GM12878 (cell line): ENCODE data around the gene DQX1. TPM values are rescaled to one million over a fixed set of nuclear protein-coding genes. Genes with fewer than 3 reads are reported as not detected.

ENCODE experiments used
- ATAC-seq: fragments of 200-7000 bp; cut with Tn5 transposase; 3 replicates; pipeline ENCODE4 v1.9.1; 2020; ENCODE audit warnings: mild to moderate bottlenecking, moderate library complexity
- BruUV-seq: library from RNA; stranded (reverse); fragments of 400-500 nt; replicated peaks from 2 replicates; lab custom pipeline; 2021; lab: Mats Ljungman, UMichigan
- CTCF ChIA-PET: fragments of 300-600 bp; sonication (Branson Sonifier 250); formaldehyde crosslinking; extraction: SDS; loops from one replicate; lab custom pipeline; 2021; ENCODE audit warnings: inconsistent platforms; lab: Yijun Ruan, JAX
- POLR2A ChIA-PET: fragments of 350-600 bp; formaldehyde crosslinking; extraction: SDS; loops from one replicate; lab custom pipeline; 2021; ENCODE audit warnings: inconsistent platforms; lab: Charles Lee
- RAD21 ChIA-PET: fragments of 300-600 bp; sonication (Branson Sonifier 250); formaldehyde crosslinking; loops from one replicate; lab custom pipeline; 2023; ENCODE audit warnings: antibody characterized with exemption; ENCODE audit not compliant: unreplicated experiment; lab: Charles Lee
- SMC1A ChIA-PET: fragments of 300-600 bp; sonication (Branson Sonifier 250); formaldehyde crosslinking; loops from one replicate; lab custom pipeline; 2023; ENCODE audit not compliant: unreplicated experiment, uncharacterized antibody; lab: Charles Lee
- DNase-seq: peaks from one replicate; pipeline ENCODE4 v3.0.0-alpha.2; 2011; ENCODE audit warnings: low read depth, low spot score
- FAIRE-seq: peaks from 3 replicates; lab custom pipeline; 2011; peaks lifted over from hg19 to GRCh38; lab: Jason Lieb, UNC
- H2AFZ ChIP-seq: 2 replicates; pipeline ENCODE4 v1.6.0; 2011; ENCODE audit warnings: low read depth, low read length, control low read depth; ENCODE audit not compliant: control insufficient read depth
- H3K27ac ChIP-seq: 2 replicates; pipeline ENCODE4 v1.5.1; 2011; ENCODE audit warnings: control low read depth; ENCODE audit not compliant: control insufficient read depth, insufficient read depth
- H3K27me3 ChIP-seq, 2 experiments: replicated peaks in 1 of 2; 2 replicates each; pipeline versions ENCODE4 v1.6.0 to v1.6.1; 2011; ENCODE audit warnings: low read length in 1 of 2; ENCODE audit not compliant: control insufficient read depth in 2 of 2, insufficient read depth in 2 of 2
- H3K36me3 ChIP-seq, 2 experiments: 2 replicates each; pipeline ENCODE4 v1.5.1; 2011; ENCODE audit warnings: low read length in 1 of 2; ENCODE audit not compliant: control insufficient read depth in 2 of 2, insufficient read depth in 2 of 2
- H3K4me1 ChIP-seq: 2 replicates; pipeline ENCODE4 v1.6.1; 2011; ENCODE audit warnings: mild to moderate bottlenecking, low read length, moderate library complexity, mixed read lengths; ENCODE audit not compliant: control insufficient read depth, insufficient read depth
- H3K4me2 ChIP-seq: 2 replicates; pipeline ENCODE4 v1.6.0; 2011; ENCODE audit warnings: control low read depth; ENCODE audit not compliant: control insufficient read depth, insufficient read depth
- H3K4me3 ChIP-seq: fragments of 200-600 bp; sonication (generic); 2 replicates; pipeline ENCODE4 v1.5.1; 2016
- H3K79me2 ChIP-seq: 2 replicates; pipeline ENCODE4 v1.6.0; 2011; ENCODE audit warnings: low read length; ENCODE audit not compliant: control insufficient read depth, insufficient read depth
- H3K9ac ChIP-seq: 2 replicates; pipeline ENCODE4 v1.8.0; 2011; ENCODE audit warnings: low read length, control low read depth, mixed read lengths; ENCODE audit not compliant: control insufficient read depth, insufficient read depth
- H3K9me3 ChIP-seq: replicated peaks from 3 replicates; pipeline ENCODE4 v1.5.1; 2011; ENCODE audit warnings: mild to moderate bottlenecking, low read length; ENCODE audit not compliant: control insufficient read depth, insufficient read depth
- H4K20me1 ChIP-seq: 2 replicates; pipeline ENCODE4 v1.6.0; 2011; ENCODE audit not compliant: control insufficient read depth, insufficient read depth
- BCL3 ChIP-seq: IDR thresholded peaks from 2 replicates; pipeline ENCODE4 v1.6.1; 2011; ENCODE audit warnings: borderline replicate concordance, low read depth, mild to moderate bottlenecking, moderate library complexity, low read length; ENCODE audit not compliant: insufficient read depth, poor library complexity, severe bottlenecking
- BHLHE40 ChIP-seq, 2 experiments: fragments of 450-650 bp in 1 of 2; IDR thresholded peaks; 2 replicates each; pipeline ENCODE4 v1.6.1; 2011 to 2017; ENCODE audit warnings: low read depth in 2 of 2, borderline replicate concordance in 1 of 2, improper control_type of control experiment in 1 of 2, low read length in 1 of 2, mild to moderate bottlenecking in 1 of 2
- CHD2 ChIP-seq: IDR thresholded peaks from 2 replicates; pipeline ENCODE4 v1.6.1; 2011; ENCODE audit warnings: low read depth, low read length, improper control_type of control experiment, borderline replicate concordance
- HDAC6 ChIP-seq: fragments of 200-600 bp; sonication (generic); IDR thresholded peaks from one replicate; pipeline ENCODE4 v1.8.0; 2017; ENCODE audit warnings: antibody characterized with exemption; ENCODE audit not compliant: unreplicated experiment
- IKZF2 ChIP-seq, 2 experiments: fragments of 450-650 bp; IDR thresholded peaks; 2 replicates each; pipeline ENCODE4 v1.6.1; 2017; ENCODE audit warnings: mild to moderate bottlenecking in 2 of 2, moderate library complexity in 2 of 2
- IRF5 ChIP-seq: fragments of 450-650 bp; IDR thresholded peaks from 2 replicates; pipeline ENCODE4 v1.6.1; 2017; ENCODE audit warnings: borderline replicate concordance
- KAT2A ChIP-seq: conservative IDR thresholded peaks from 2 replicates; pipeline ENCODE4 v1.6.1; 2011; ENCODE audit warnings: low read depth, low read length; ENCODE audit not compliant: control insufficient read depth
- NRF1 ChIP-seq: conservative IDR thresholded peaks from 2 replicates; pipeline ENCODE4 v1.6.1; 2011; ENCODE audit warnings: mild to moderate bottlenecking, low read depth, low read length, improper control_type of control experiment
- PKNOX1 ChIP-seq: fragments of 450-650 bp; IDR thresholded peaks from 2 replicates; pipeline ENCODE4 v1.6.1; 2016; ENCODE audit warnings: mild to moderate bottlenecking
- RCOR1 ChIP-seq: conservative IDR thresholded peaks from 2 replicates; pipeline ENCODE4 v1.6.1; 2012; ENCODE audit warnings: low read depth, low read length, improper control_type of control experiment
- RELB ChIP-seq: fragments of 450-650 bp; IDR thresholded peaks from 2 replicates; pipeline ENCODE4 v1.6.1; 2017; ENCODE audit warnings: low read depth, mild to moderate bottlenecking, moderate library complexity
- SMAD1 ChIP-seq: fragments of 450-650 bp; IDR thresholded peaks from 2 replicates; pipeline ENCODE4 v1.6.1; 2018; ENCODE audit warnings: mild to moderate bottlenecking, low read depth; ENCODE audit not compliant: partially characterized antibody
- SP1 ChIP-seq: IDR thresholded peaks from one replicate; pipeline ENCODE4 v1.6.1; 2011; ENCODE audit warnings: low read depth, low read length
- TCF7 ChIP-seq: IDR thresholded peaks from 2 replicates; pipeline ENCODE4 v1.6.1; 2014; ENCODE audit warnings: antibody characterized with exemption, borderline replicate concordance
- YBX1 ChIP-seq: fragments of 450-650 bp; IDR thresholded peaks from 2 replicates; pipeline ENCODE4 v1.6.1; 2016; ENCODE audit warnings: antibody characterized with exemption
- YY1 ChIP-seq: IDR thresholded peaks from 2 replicates; pipeline ENCODE4 v1.6.1; 2011; ENCODE audit warnings: low read depth, mild to moderate bottlenecking, low read length
- ZBTB33 ChIP-seq: fragments of 450-650 bp; IDR thresholded peaks from 2 replicates; pipeline ENCODE4 v1.6.1; 2017; ENCODE audit warnings: mild to moderate bottlenecking
- WGBS: methylation state at CpG from one replicate; pipeline ENCODE4 v1.1.6; 2016; ENCODE audit warnings: low lambda C conversion rate; ENCODE audit not compliant: insufficient replicate concordance, insufficient coverage; ENCODE audit errors: missing lambda C conversion rate; 5-methylcytosine and 5-hydroxymethylcytosine counted together
- in situ Hi-C: fragments of 300-500 bp; cut with MboI; formaldehyde crosslinking; loops from 9 replicates; pipeline ENCODE4 v1.14.3; 2018; ENCODE audit warnings: mixed read lengths
- intact Hi-C: fragments of 100-400 bp; cut with micrococcal nuclease; formaldehyde crosslinking; loops from one replicate; pipeline ENCODE4 v1.14.2; 2022; ENCODE audit not compliant: unreplicated experiment
- polyA plus RNA-seq, 11 experiments: library from polyadenylated mRNA; depleted of rRNA in 4 of 11; unstranded in 6 of 11; stranded (reverse) in 5 of 11; fragments of >200 nt; fragmentation: Nextera tagmentation in 4 of 11; fragmentation: Illumina TruSeq in 1 of 11; extraction: Ambion mirVana in 4 of 11; extraction: Trizol in 1 of 11; gene quantifications; 1 replicate in 1 of 11; 2 replicates in 10 of 11; pipeline versions ENCODE4 v1.2.1 to v1.2.3, GENCODE V29; 2011 to 2016; ENCODE audit warnings: inconsistent platforms in 2 of 11, missing spikeins in 2 of 11, low read depth in 1 of 11
- total RNA-seq, 4 experiments: library from RNA; depleted of rRNA in 3 of 4; stranded (reverse); fragments of >200 nt in 3 of 4; fragmentation: Illumina TruSeq in 1 of 4; extraction: Trizol in 1 of 4; gene quantifications; 2 replicates each; pipeline versions ENCODE4 v1.2.1 to v1.2.3, GENCODE V29; 2013 to 2021

DQX1 gene
- total and polyA plus RNA-seq, 10 of the 15 experiments (the other 5 are each of a cell fraction or from before 2014, with no cell fraction given) = 0.34 to 2.1 (median 0.86) TPM

GRCh38 chr2:74564222-74564621 is 38.2 kb upstream of the DQX1 start:
- no TSS peak for BruUV-seq
- in situ Hi-C loops (no loop called here), intact Hi-C loops (no loop called here)
- H3K27me3 ChIP-seq = no peaks in the 10 kb centered on the region
- ChIA-PET RAD21 (interaction anchor here (0.9 kb wide), 1 partner anchor 13 kb away, joined by 8 read pairs; no protein-coding TSS in a partner anchor), SMC1A (interaction anchor here (0.7 to 16.6 kb wide), 5 partner anchors 12 to 26 kb away, joined by 3 to 371 read pairs (median 61); partner anchors contain the start of gene LOXL3), CTCF (interaction anchor here (1.3 to 17.4 kb wide), 2 partner anchors 9 to 23 kb away, joined by 3 to 281 read pairs; no protein-coding TSS in a partner anchor), POLR2A (interaction anchor here (1.2 to 25.0 kb wide), 2 partner anchors 12 to 15 kb away, joined by 3 to 441 read pairs; partner anchors contain the start of genes DOK1 and LOXL3)
- no peaks in the 10 kb centered on the region for H4K20me1 ChIP-seq
- H3K9ac ChIP-seq = no peak overlapping the region
- H3K36me3 ChIP-seq = no peaks in the 10 kb centered on the region
- FAIRE-seq = no peak
- peaks cover 35% of the 10 kb centered on the region for H3K4me1 ChIP-seq
- WGBS = 83% methylated on average over 5 of the region's 5 CpGs
- H3K9me3 ChIP-seq = no peaks in the 10 kb centered on the region
- DNase-seq = no peak
- no peak for ATAC-seq
- no peak overlapping the region for H3K27ac ChIP-seq
- H3K4me2 ChIP-seq = no peak overlapping the region
- no peak overlapping the region for H3K4me3 ChIP-seq
- H2AFZ ChIP-seq = no peak overlapping the region
- no peaks in the 10 kb centered on the region for H3K79me2 ChIP-seq
- TF ChIP-seq CHD2 = no peak
- no peak for TF ChIP-seq YY1
- no peak for TF ChIP-seq BHLHE40 (IDR thresholded peaks at IDR 0.05; ENCODE audit: borderline replicate concordance in 1 of 2, low read depth in 2 of 2, low read length in 1 of 2)
- no peak for TF ChIP-seq HDAC6
- TF ChIP-seq IKZF2 (IDR thresholded peaks at IDR 0.05) = no peak
- TF ChIP-seq IRF5 = no peak
- no peak for TF ChIP-seq BCL3
- no peak for TF ChIP-seq SP1
- no peak for TF ChIP-seq PKNOX1
- TF ChIP-seq SMAD1 = no peak
- TF ChIP-seq YBX1 = no peak
- no peak for TF ChIP-seq NRF1
- TF ChIP-seq RELB = no peak
- TF ChIP-seq RCOR1 = no peak
- no peak for TF ChIP-seq KAT2A
- TF ChIP-seq ZBTB33 = no peak
- no peak for TF ChIP-seq TCF7
